Measurements from ENCODE around the gene NUSAP1. TPM values are rescaled to one million over a fixed set of nuclear protein-coding genes. Genes with fewer than 3 reads are reported as not detected.

Gene NUSAP1
- total RNA-seq, 1 donor = 10.9 TPM

DNA sequence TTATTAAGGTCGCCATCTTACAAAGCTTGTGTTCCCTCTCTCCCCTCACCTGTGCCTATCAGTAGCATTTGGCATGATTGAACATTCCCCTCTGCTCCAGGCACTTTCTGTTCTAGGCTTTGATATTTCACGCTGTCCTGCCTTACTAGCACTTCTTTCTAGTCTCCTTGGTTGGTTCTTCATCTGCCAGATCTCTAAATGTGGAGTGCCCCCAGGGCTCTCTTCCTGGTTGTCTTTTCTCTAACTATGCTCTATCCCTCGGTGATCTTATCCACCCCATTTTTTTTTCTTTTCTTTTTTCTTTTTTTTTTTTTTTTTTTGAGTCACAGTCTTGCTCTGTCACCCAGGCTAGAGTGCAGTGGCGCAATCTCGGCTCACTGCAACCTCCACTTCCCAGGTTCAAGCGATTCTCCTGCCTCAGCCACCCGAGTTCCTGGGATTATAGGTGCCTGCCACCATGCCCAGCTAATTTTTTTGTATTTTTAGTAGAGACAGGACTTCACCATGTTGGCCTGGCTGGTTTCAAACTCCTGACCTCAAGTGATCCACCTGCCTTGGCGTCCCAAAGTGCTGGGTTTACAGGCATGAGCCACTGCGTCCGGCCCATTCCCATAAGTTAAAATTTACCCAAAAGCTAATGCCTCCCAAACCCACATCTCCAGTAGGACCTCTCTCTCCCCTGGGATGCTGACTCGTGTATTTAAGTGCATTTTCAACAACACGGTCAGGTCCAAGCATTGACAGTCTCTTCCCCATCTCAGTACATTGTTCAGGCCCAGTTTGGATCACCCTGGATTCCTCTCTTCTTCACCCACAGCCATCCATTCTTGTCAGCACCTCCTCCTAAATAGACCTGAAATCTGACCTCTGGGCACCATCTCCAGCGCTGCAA, 5.2 kb downstream of the NUSAP1 start:
- Histone ChIP-seq H3K4me1 (ENCODE audit: insufficient read depth, low read length) (peaks cover 6% of the 10 kb centered on the region), H3K36me3 (ENCODE audit: insufficient read depth, low read length) (peaks cover 13% of the 10 kb centered on the region), H3K9me3 (ENCODE audit: low read depth, low read length) (no peaks in the 10 kb centered on the region), H3K79me2 (ENCODE audit: insufficient read depth, low read length) (peaks cover 84% of the 10 kb centered on the region), H3K4me3 (ENCODE audit: insufficient read depth, low read length) (no peak overlapping the region), H3K4me2 (ENCODE audit: insufficient read depth, low read length) (peak overlapping the region; percentile 63), H4K20me1 (ENCODE audit: insufficient read depth, low read length) (no peaks in the 10 kb centered on the region), H3K27ac (ENCODE audit: low read depth, low read length) (peak overlapping the region; percentile 32), H2AFZ (ENCODE audit: low read length) (peak overlapping the region; percentile 93), H3K27me3 (ENCODE audit: insufficient read depth, low read length) (no peaks in the 10 kb centered on the region)
- TF ChIP-seq, protein P1, sequence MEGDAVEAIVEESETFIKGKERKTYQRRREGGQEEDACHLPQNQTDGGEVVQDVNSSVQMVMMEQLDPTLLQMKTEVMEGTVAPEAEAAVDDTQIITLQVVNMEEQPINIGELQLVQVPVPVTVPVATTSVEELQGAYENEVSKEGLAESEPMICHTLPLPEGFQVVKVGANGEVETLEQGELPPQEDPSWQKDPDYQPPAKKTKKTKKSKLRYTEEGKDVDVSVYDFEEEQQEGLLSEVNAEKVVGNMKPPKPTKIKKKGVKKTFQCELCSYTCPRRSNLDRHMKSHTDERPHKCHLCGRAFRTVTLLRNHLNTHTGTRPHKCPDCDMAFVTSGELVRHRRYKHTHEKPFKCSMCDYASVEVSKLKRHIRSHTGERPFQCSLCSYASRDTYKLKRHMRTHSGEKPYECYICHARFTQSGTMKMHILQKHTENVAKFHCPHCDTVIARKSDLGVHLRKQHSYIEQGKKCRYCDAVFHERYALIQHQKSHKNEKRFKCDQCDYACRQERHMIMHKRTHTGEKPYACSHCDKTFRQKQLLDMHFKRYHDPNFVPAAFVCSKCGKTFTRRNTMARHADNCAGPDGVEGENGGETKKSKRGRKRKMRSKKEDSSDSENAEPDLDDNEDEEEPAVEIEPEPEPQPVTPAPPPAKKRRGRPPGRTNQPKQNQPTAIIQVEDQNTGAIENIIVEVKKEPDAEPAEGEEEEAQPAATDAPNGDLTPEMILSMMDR (IDR thresholded peaks at IDR 0.05; ENCODE audit: extremely low read depth, low read depth, low read length) = no peak
- DNase-seq (ENCODE audit: insufficient read length, low spot score, missing footprints) = no peak

DNA sequence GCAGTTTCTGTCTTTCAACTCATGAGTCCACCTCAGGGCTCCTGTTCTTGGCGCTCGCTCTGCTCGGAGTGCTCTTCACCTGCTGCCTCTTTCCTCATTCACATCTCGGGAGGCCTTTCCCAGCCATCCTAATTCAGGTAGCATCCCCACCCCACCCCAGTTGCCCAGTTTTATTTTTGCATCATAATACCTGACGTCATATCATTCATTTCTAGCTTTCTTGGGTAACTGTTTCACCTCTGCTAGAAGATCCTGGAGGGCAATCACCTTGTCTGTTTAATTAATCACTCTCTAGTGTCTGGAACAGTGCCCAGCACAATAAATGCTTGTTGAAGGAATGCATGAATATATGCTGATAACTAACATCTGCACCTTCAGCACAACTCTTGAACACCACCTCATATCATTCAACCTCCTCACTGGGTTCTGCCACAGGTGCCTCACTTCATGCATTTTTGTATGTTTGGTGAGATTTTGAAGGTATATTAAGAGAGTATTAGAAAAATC, 7.6 kb downstream of the NUSAP1 start:
- Histone ChIP-seq H3K27ac (ENCODE audit: low read depth, low read length) (no peak overlapping the region), H4K20me1 (ENCODE audit: insufficient read depth, low read length) (no peaks in the 10 kb centered on the region), H3K4me3 (ENCODE audit: insufficient read depth, low read length) (no peak overlapping the region), H3K4me2 (ENCODE audit: insufficient read depth, low read length) (no peak overlapping the region), H3K27me3 (ENCODE audit: insufficient read depth, low read length) (no peaks in the 10 kb centered on the region), H2AFZ (ENCODE audit: low read length) (no peak overlapping the region), H3K4me1 (ENCODE audit: insufficient read depth, low read length) (no peaks in the 10 kb centered on the region), H3K79me2 (ENCODE audit: insufficient read depth, low read length) (peaks cover 76% of the 10 kb centered on the region), H3K9me3 (ENCODE audit: low read depth, low read length) (no peaks in the 10 kb centered on the region), H3K36me3 (ENCODE audit: insufficient read depth, low read length) (peaks cover 18% of the 10 kb centered on the region)
- TF ChIP-seq, protein P1 (IDR thresholded peaks at IDR 0.05; ENCODE audit: extremely low read depth, low read depth, low read length) = no peak
- DNase-seq (ENCODE audit: insufficient read length, low spot score, missing footprints) = no peak

DNA sequence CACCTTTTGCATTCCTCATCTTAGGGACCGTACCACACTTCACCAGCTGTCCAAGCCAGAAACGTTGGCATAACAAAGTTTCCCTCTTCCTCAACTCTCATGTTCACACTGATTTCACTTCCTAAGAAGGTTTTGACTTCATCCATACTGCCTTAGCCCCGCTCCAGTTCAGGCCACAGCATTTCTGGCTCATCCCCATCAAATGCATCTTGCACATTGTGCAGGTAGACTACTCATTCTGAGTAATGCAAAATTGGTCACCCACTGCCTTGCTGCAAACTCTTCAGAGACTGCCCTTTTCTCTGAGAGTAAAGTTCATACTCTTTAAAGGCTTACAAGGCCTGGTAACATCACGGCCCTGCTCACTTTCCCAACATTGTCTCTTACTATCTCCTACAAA, 8.8 kb downstream of the NUSAP1 start:
- no peak for DNase-seq (ENCODE audit: insufficient read length, low spot score, missing footprints)
- no peak overlapping the region for H3K4me2 ChIP-seq (ENCODE audit: insufficient read depth, low read length)
- TF ChIP-seq, protein P1 (IDR thresholded peaks at IDR 0.05; ENCODE audit: extremely low read depth, low read depth, low read length) = no peak
- no peaks in the 10 kb centered on the region for H3K9me3 ChIP-seq (ENCODE audit: low read depth, low read length)
- H3K27me3 ChIP-seq (ENCODE audit: insufficient read depth, low read length) = no peaks in the 10 kb centered on the region
- H3K27ac ChIP-seq (ENCODE audit: low read depth, low read length) = no peak overlapping the region
- no peaks in the 10 kb centered on the region for H3K4me1 ChIP-seq (ENCODE audit: insufficient read depth, low read length)
- peaks cover 23% of the 10 kb centered on the region for H3K36me3 ChIP-seq (ENCODE audit: insufficient read depth, low read length)
- no peak overlapping the region for H3K4me3 ChIP-seq (ENCODE audit: insufficient read depth, low read length)
- H2AFZ ChIP-seq (ENCODE audit: low read length) = peak overlapping the region; percentile 30
- H3K79me2 ChIP-seq (ENCODE audit: insufficient read depth, low read length) = peaks cover 73% of the 10 kb centered on the region
- H4K20me1 ChIP-seq (ENCODE audit: insufficient read depth, low read length) = peaks cover 2% of the 10 kb centered on the region

DNA sequence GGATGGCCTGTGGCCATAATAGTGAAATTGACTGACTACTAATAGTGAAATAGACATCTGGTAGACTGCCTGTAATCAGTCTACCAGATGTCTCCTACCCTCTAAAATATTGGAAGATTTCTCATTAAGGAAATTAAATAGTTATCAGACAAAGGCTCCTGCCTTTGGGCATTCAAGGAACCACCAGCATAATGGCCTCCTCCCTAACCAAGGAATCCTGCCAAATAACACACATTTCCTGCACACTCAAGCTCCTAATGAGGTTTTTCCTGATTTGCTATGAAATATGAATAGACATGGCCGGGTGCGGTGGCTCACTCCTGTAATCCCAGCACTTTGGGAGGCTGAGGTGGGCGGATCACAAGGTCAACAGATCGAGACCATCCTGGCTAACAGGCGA, 14.6 kb downstream of the NUSAP1 start:
- H3K79me2 ChIP-seq (ENCODE audit: insufficient read depth, low read length) = peaks cover 23% of the 10 kb centered on the region
- H3K27me3 ChIP-seq (ENCODE audit: insufficient read depth, low read length) = no peaks in the 10 kb centered on the region
- TF ChIP-seq, protein P1 (IDR thresholded peaks at IDR 0.05; ENCODE audit: extremely low read depth, low read depth, low read length) = no peak
- no peak overlapping the region for H3K27ac ChIP-seq (ENCODE audit: low read depth, low read length)
- H3K36me3 ChIP-seq (ENCODE audit: insufficient read depth, low read length) = peaks cover 37% of the 10 kb centered on the region
- no peaks in the 10 kb centered on the region for H3K4me1 ChIP-seq (ENCODE audit: insufficient read depth, low read length)
- no peak for DNase-seq (ENCODE audit: insufficient read length, low spot score, missing footprints)
- no peaks in the 10 kb centered on the region for H3K9me3 ChIP-seq (ENCODE audit: low read depth, low read length)
- H4K20me1 ChIP-seq (ENCODE audit: insufficient read depth, low read length) = peaks cover 2% of the 10 kb centered on the region
- no peak overlapping the region for H3K4me2 ChIP-seq (ENCODE audit: insufficient read depth, low read length)
- peak overlapping the region; percentile 35 for H2AFZ ChIP-seq (ENCODE audit: low read length)
- no peak overlapping the region for H3K4me3 ChIP-seq (ENCODE audit: insufficient read depth, low read length)

Measured in osteoblast (primary cell).